CD14-positive monocyte (primary cell): ENCODE results near the gene ACY1. TPM values are rescaled to one million over a fixed set of nuclear protein-coding genes. Genes with fewer than 3 reads are reported as not detected.

Experiments
- DNase-seq, 3 donors: peaks; one replicate each; pipeline ENCODE4 v3.0.0-alpha.2; 2011 to 2022
- H2AFZ ChIP-seq: 2 replicates; pipeline ENCODE4 v1.6.0; 2012; ENCODE audit warnings: mild to moderate bottlenecking, low read depth, low read length, inconsistent platforms; ENCODE audit not compliant: insufficient read depth, poor library complexity, severe bottlenecking
- H3K27ac ChIP-seq, 2 donors: 1 replicate in 1 of 2; 2 replicates in 1 of 2; pipeline ENCODE4 v1.5.1; 2012 to 2013; ENCODE audit warnings: low read length in 2 of 2, control low read depth in 1 of 2, inconsistent platforms in 1 of 2, low read depth in 1 of 2, mild to moderate bottlenecking in 1 of 2
- H3K27me3 ChIP-seq, 2 donors: one replicate each; pipeline versions ENCODE4 v1.6.0 to v1.6.1; 2011 to 2013; ENCODE audit warnings: low read length in 2 of 2; ENCODE audit not compliant: control insufficient read depth in 2 of 2, insufficient read depth in 2 of 2
- H3K36me3 ChIP-seq, 2 donors: replicated peaks in 1 of 2; 1 replicate in 1 of 2; 2 replicates in 1 of 2; pipeline versions ENCODE4 v1.5.1 to v1.6.1; 2012 to 2013; ENCODE audit warnings: low read length in 2 of 2, control low read depth in 1 of 2, inconsistent platforms in 1 of 2, mild to moderate bottlenecking in 1 of 2; ENCODE audit not compliant: insufficient read depth in 2 of 2, control insufficient read depth in 1 of 2
- H3K4me1 ChIP-seq, 2 donors: 1 replicate in 1 of 2; 2 replicates in 1 of 2; pipeline versions ENCODE4 v1.5.1 to v1.6.1; 2012 to 2013; ENCODE audit warnings: low read length in 2 of 2, control low read depth in 1 of 2, inconsistent platforms in 1 of 2, mild to moderate bottlenecking in 1 of 2, moderate library complexity in 1 of 2; ENCODE audit not compliant: insufficient read depth in 2 of 2, control insufficient read depth in 1 of 2
- H3K4me2 ChIP-seq: replicated peaks from 2 replicates; pipeline ENCODE3; 2012; ENCODE audit warnings: low read length, moderate library complexity, mild to moderate bottlenecking; ENCODE audit not compliant: poor library complexity, severe bottlenecking; ENCODE audit errors: extremely low read depth
- H3K4me3 ChIP-seq, 3 experiments: fragments of 200-600 bp in 1 of 3; sonication (generic) in 1 of 3; replicated peaks in 1 of 3; 1 replicate in 2 of 3; 2 replicates in 1 of 3; pipeline ENCODE4 v1.5.1; 2011 to 2013; ENCODE audit warnings: low read length in 3 of 3, mild to moderate bottlenecking in 3 of 3, control low read depth in 2 of 3, low read depth in 2 of 3, inconsistent platforms in 1 of 3, moderate library complexity in 1 of 3
- H3K79me2 ChIP-seq: 2 replicates; pipeline ENCODE4 v1.6.0; 2012; ENCODE audit warnings: mild to moderate bottlenecking, control low read depth, inconsistent platforms, low read length, moderate library complexity; ENCODE audit not compliant: insufficient read depth
- H3K9ac ChIP-seq: 2 replicates; pipeline ENCODE4 v1.6.0; 2017; ENCODE audit warnings: low read length, mild to moderate bottlenecking; ENCODE audit not compliant: insufficient read depth, poor library complexity, severe bottlenecking
- H3K9me3 ChIP-seq, 2 donors: replicated peaks in 1 of 2; 1 replicate in 1 of 2; 2 replicates in 1 of 2; pipeline versions ENCODE4 v1.5.1 to v1.6.1; 2012 to 2013; ENCODE audit warnings: low read length in 2 of 2, control low read depth in 1 of 2; ENCODE audit not compliant: control insufficient read depth in 1 of 2, insufficient read depth in 1 of 2
- H4K20me1 ChIP-seq: 2 replicates; pipeline ENCODE4 v1.6.0; 2012; ENCODE audit warnings: mild to moderate bottlenecking, low read length, control low read depth, moderate library complexity; ENCODE audit not compliant: insufficient read depth
- H3K27ac Mint-ChIP-seq, 7 donors: one replicate each; pipeline ENCODE4 v1.8.0; 2020; ENCODE audit warnings: mild to moderate bottlenecking in 7 of 7, mixed read lengths in 7 of 7, moderate library complexity in 6 of 7, inconsistent platforms in 2 of 7
- H3K27me3 Mint-ChIP-seq, 3 donors: one replicate each; pipeline ENCODE4 v1.8.0; 2021 to 2022; ENCODE audit warnings: low read depth in 3 of 3, mild to moderate bottlenecking in 3 of 3, mixed read lengths in 3 of 3, moderate library complexity in 3 of 3, inconsistent platforms in 1 of 3
- H3K36me3 Mint-ChIP-seq, 2 donors: one replicate each; pipeline ENCODE4 v1.8.0; 2020; ENCODE audit warnings: mixed read lengths in 2 of 2, inconsistent platforms in 1 of 2, mild to moderate bottlenecking in 1 of 2
- H3K4me1 Mint-ChIP-seq: one replicate; pipeline ENCODE4 v1.8.0; 2020; ENCODE audit warnings: mild to moderate bottlenecking, mixed read lengths
- H3K4me3 Mint-ChIP-seq, 2 donors: one replicate each; pipeline ENCODE4 v1.8.0; 2020; ENCODE audit warnings: mild to moderate bottlenecking in 2 of 2, mixed read lengths in 2 of 2, moderate library complexity in 1 of 2
- H3K9me3 Mint-ChIP-seq, 7 donors: one replicate each; pipeline ENCODE4 v1.8.0; 2020 to 2022; ENCODE audit warnings: mixed read lengths in 7 of 7, mild to moderate bottlenecking in 6 of 7, moderate library complexity in 6 of 7, inconsistent platforms in 2 of 7
- WGBS: methylation state at CpG from one replicate; pipeline ENCODE4 v1.1.5; 2013; ENCODE audit warnings: missing lambda C conversion rate; ENCODE audit not compliant: insufficient coverage; 5-methylcytosine and 5-hydroxymethylcytosine counted together
- intact Hi-C, 2 donors: fragments of 100-400 bp; cut with micrococcal nuclease; formaldehyde crosslinking; loops; one replicate each; pipeline versions ENCODE4 v1.15.0 to v1.15.1; 2023
- polyA minus RNA-seq: library from RNA; depleted of rRNA, polyadenylated mRNA; stranded (reverse); fragments of >200 nt; gene quantifications from 2 replicates; pipeline ENCODE4 v1.2.3, GENCODE V29; 2012
- polyA plus RNA-seq, 3 donors: library from polyadenylated mRNA; depleted of rRNA in 1 of 3; unstranded in 2 of 3; stranded (reverse) in 1 of 3; fragments of 300-500 nt in 2 of 3; fragments of >200 nt in 1 of 3; fragmentation: Illumina TruSeq in 2 of 3; gene quantifications; 1 replicate in 2 of 3; 2 replicates in 1 of 3; pipeline ENCODE4 v1.2.3, GENCODE V29; 2012 to 2021
- total RNA-seq, 12 experiments: library from RNA in 1 of 12; stranded (reverse) in 1 of 12; fragments of 120-200 nt in 1 of 12; gene quantifications; one replicate each; pipeline ENCODE4 v1.2.4 and lab custom pipeline; 2013 to 2026; ENCODE audit warnings: mixed read lengths in 6 of 12, inconsistent platforms in 1 of 12
- TF ChIP-seq, protein P1 (sequence below): fragments of 200-600 bp; IDR thresholded peaks from one replicate; pipeline ENCODE4 v1.8.0; 2022; ENCODE audit warnings: antibody characterized with exemption, mild to moderate bottlenecking

Gene ACY1
- 12.7 TPM for total RNA-seq (2013)
- 10 to 100 TPM; 13.3 to 18.0 (median 14.5) TPM for polyA plus RNA-seq
- 5.5 and 7.7 TPM in 2 replicates for polyA minus RNA-seq
- 0 to 0.25 (median 0) reads per million in 11 experiments for total RNA-seq (lab: John Stamatoyannopoulos, UW)

DNA sequence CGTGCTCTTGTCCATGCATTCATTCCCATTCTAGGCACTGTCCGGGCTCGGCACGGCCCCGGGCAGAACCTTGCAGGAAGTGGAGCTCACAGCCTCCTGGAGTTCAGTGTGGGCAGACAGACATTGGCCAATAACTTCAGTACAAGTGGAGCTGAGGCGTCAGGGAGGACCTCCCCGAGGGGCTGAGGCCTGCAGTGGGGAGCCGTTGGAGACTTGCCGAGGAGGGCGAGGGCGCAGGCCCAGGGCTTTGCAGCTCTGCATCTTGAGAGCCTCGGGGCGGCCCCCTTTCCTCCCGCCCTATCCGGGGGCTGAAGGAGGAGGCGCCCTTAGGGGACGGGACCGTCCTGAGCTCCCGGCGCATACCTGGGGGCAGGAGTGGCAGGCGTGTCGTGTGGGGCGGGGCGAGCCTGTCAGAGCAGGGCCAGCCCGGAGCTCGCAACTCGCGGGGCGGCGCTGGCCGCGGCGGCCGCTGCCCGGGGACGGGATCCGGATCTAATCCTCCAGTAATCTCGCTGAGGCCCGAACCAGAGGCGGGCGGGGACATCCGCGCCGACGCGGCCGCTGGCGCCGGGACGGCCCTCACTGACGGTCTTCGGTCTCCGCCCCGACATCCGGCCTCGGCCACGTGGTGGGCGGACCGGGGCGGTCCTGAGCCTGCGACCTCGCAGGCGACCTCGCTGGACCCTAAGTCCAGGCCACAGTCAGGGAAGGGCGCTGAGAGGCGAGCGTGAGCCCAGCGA is at the start of gene ACY1:
Gene ACY1 (plus strand): TSS at position 698 of the 740 bp plus-strand sequence. CDS start 530 bp downstream, outside the sequence.
- Histone ChIP-seq H3K4me3 (peak within 1 kb of the TSS; percentile 53 to 84 (median 55)), H3K4me1 (peaks cover 19 to 25% of the 10 kb centered on the region in 2 donors), H4K20me1 (no peaks in the 10 kb centered on the region), H3K9me3 (no peaks in the 10 kb centered on the region), H3K79me2 (peaks cover 5% of the 10 kb centered on the region), H3K27me3 (no peaks in the 10 kb centered on the region), H2AFZ (peak within 1 kb of the TSS; percentile 95), H3K27ac (peak within 1 kb of the TSS; percentile 73 to 84), H3K4me2 (peak within 1 kb of the TSS; percentile 83), H3K36me3 (no peaks in the 10 kb centered on the region), H3K9ac (peak within 1 kb of the TSS; percentile 80)
- Mint-ChIP-seq H3K27ac (peak within 1 kb of the TSS; percentile 87 to 98 (median 92)), H3K4me3 (peak within 1 kb of the TSS; percentile 90 to 91), H3K4me1 (peaks cover 25% of the 10 kb centered on the region), H3K27me3 (peaks cover 0 to 3% (median 0%) of the 10 kb centered on the region in 3 donors), H3K9me3 (peaks cover 0 to 1% (median 0%) of the 10 kb centered on the region in 7 donors), H3K36me3 (peaks cover 0 to 7% of the 10 kb centered on the region in 2 donors)
- intact Hi-C loops: no loop called here
- WGBS: under 1% methylated on average over 66 of the region's 68 CpGs
- TF ChIP-seq, protein P1, sequence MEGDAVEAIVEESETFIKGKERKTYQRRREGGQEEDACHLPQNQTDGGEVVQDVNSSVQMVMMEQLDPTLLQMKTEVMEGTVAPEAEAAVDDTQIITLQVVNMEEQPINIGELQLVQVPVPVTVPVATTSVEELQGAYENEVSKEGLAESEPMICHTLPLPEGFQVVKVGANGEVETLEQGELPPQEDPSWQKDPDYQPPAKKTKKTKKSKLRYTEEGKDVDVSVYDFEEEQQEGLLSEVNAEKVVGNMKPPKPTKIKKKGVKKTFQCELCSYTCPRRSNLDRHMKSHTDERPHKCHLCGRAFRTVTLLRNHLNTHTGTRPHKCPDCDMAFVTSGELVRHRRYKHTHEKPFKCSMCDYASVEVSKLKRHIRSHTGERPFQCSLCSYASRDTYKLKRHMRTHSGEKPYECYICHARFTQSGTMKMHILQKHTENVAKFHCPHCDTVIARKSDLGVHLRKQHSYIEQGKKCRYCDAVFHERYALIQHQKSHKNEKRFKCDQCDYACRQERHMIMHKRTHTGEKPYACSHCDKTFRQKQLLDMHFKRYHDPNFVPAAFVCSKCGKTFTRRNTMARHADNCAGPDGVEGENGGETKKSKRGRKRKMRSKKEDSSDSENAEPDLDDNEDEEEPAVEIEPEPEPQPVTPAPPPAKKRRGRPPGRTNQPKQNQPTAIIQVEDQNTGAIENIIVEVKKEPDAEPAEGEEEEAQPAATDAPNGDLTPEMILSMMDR: peak; percentile 57
- peak; percentile 64 to 75 (median 74) for DNase-seq

DNA sequence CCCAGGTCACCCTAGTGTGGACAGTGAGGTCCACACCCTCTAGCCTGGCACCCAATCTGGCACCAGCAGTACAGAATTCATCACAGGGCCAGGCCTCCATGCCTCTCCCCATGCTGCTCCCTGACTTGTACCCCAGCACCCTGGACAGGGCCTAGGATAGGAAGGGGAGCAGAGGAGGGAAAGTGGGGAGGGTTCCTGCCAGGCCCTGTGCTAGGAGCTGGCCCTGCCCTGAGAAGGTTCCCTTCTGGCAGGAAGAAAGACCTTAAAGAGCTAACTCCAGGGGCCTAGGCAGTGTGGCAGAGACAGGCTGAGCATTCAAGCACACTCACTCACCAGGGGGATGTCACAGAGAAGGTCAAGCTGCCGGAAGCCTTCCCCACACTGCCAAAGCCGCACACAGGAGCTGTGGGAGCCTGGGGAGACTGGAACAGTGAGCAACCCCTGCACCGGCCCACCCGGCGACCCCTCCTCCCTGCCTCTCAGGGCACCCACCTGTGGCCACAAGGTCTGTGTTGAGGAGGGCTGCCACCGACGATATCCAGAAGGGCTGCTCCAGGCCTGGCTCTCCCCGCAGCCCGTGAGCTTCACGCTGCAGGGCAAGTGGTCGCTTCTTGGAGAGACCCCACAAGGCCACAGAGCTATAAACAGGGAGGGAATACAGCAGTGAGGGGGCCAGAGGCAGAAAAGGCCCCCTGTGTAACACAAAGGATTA is 49.0 kb upstream of the ACY1 start:
- Mint-ChIP-seq H3K9me3 (peaks cover 0 to 2% (median 0%) of the 10 kb centered on the region in 7 donors), H3K36me3 (peaks cover 60 to 70% of the 10 kb centered on the region in 2 donors), H3K27ac (peak overlapping the region in 1 of 7 donors; percentile 22), H3K4me1 (peaks cover under 1% of the 10 kb centered on the region), H3K4me3 (no peak overlapping the region), H3K27me3 (peaks cover 0 to 4% (median 0%) of the 10 kb centered on the region in 3 donors)
- intact Hi-C loops: no loop called here
- 98% methylated on average over 6 of the region's 11 CpGs for WGBS
- H3K36me3 ChIP-seq: peaks cover 50 to 71% of the 10 kb centered on the region in 2 donors
- peaks cover 3% of the 10 kb centered on the region for H3K79me2 ChIP-seq
- no peaks in the 10 kb centered on the region for H3K9me3 ChIP-seq
- no peaks in the 10 kb centered on the region for H3K27me3 ChIP-seq
- no peak overlapping the region for H3K4me3 ChIP-seq
- no peak overlapping the region for H3K9ac ChIP-seq
- no peaks in the 10 kb centered on the region for H4K20me1 ChIP-seq
- no peak overlapping the region for H3K4me2 ChIP-seq
- TF ChIP-seq, protein P1: no peak
- no peak overlapping the region for H2AFZ ChIP-seq
- no peaks in the 10 kb centered on the region for H3K4me1 ChIP-seq
- no peak overlapping the region for H3K27ac ChIP-seq
- no peak for DNase-seq
